ENCODE results near the gene COL12A1. TPM values are rescaled to one million over a fixed set of nuclear protein-coding genes. Genes with fewer than 3 reads are reported as not detected.

Gene COL12A1
- total RNA-seq, 1 experiment from 2014 or later: 0.96 TPM

GRCh38 chr6:75176076-75176582 lies 29.7 kb downstream of the COL12A1 start:
- H3K4me1 Mint-ChIP-seq: peaks cover 0 to 3% of the 10 kb centered on the region in 2 experiments; a peak in 1 of 4 replicates
- H2BK12ac ChIP-seq (ENCODE audit: insufficient read length, low read depth, low read length): no peak overlapping the region
- no peaks in the 10 kb centered on the region for H3K9me3 ChIP-seq (ENCODE audit: control insufficient read depth, low read depth, low read length)
- no peaks in the 10 kb centered on the region for H3K9me3 Mint-ChIP-seq
- no peak overlapping the region for H4K5ac ChIP-seq (ENCODE audit: insufficient read length, low read depth, low read length)
- H3K27me3 Mint-ChIP-seq (ENCODE audit: low read depth): no peaks in the 10 kb centered on the region; the same call in 1 of the 2 replicates
- H3K79me2 ChIP-seq (ENCODE audit: insufficient read depth, low read length): no peaks in the 10 kb centered on the region
- no peak overlapping the region for H2BK120ac ChIP-seq (ENCODE audit: low read depth, low read length, poor library complexity, severe bottlenecking)
- H4K8ac ChIP-seq (replicated peaks; ENCODE audit: insufficient read length, low read depth, low read length): no peak overlapping the region
- no peaks in the 10 kb centered on the region for H3K23me2 ChIP-seq (ENCODE audit: insufficient read length, low read depth, low read length, poor library complexity, severe bottlenecking)
- no peak for TF ChIP-seq CTCF (conservative IDR thresholded peaks at IDR 0.05)
- H2BK15ac ChIP-seq (ENCODE audit: low read depth, low read length): no peak overlapping the region
- no peak overlapping the region for H3K4me3 Mint-ChIP-seq
- H4K20me1 ChIP-seq (ENCODE audit: control insufficient read depth, insufficient read depth, insufficient read length): no peaks in the 10 kb centered on the region
- no peak overlapping the region for H3K23ac ChIP-seq (ENCODE audit: insufficient read length, low read depth, low read length)
- no peak overlapping the region for H2BK5ac ChIP-seq (ENCODE audit: insufficient read length, low read length)
- H3K18ac ChIP-seq (ENCODE audit: insufficient read length, low read depth, low read length): no peak overlapping the region
- H3K4ac ChIP-seq (ENCODE audit: low read depth, low read length): no peak overlapping the region
- no peak overlapping the region for H3K56ac ChIP-seq (ENCODE audit: insufficient read length, low read depth, low read length)
- DNase-seq: no peak
- no peak overlapping the region for H3K4me2 ChIP-seq (ENCODE audit: insufficient read depth, insufficient read length, low read length)
- H3T11ph ChIP-seq (ENCODE audit: low read length): no peak overlapping the region
- H3K27ac Mint-ChIP-seq: no peak overlapping the region
- no peak overlapping the region for H3K14ac ChIP-seq (ENCODE audit: insufficient read depth, low read length)
- H4K91ac ChIP-seq (ENCODE audit: insufficient read length, low read depth, low read length): no peak overlapping the region
- no peak overlapping the region for H3K9ac ChIP-seq (ENCODE audit: extremely low read depth, insufficient read length, low read length)
- H3K79me1 ChIP-seq (ENCODE audit: insufficient read depth, low read depth, low read length, poor library complexity, severe bottlenecking): no peaks in the 10 kb centered on the region
- no peaks in the 10 kb centered on the region for H3K27me3 ChIP-seq (ENCODE audit: insufficient read depth, low read length)
- WGBS (ENCODE audit: extremely low coverage, insufficient read length, low lambda C conversion rate): no CpG with 5 or more reads among the region's 3 CpGs
- no peak overlapping the region for H2BK20ac ChIP-seq (ENCODE audit: low read depth, low read length, poor library complexity, severe bottlenecking)
- no peaks in the 10 kb centered on the region for H3K36me3 Mint-ChIP-seq (ENCODE audit: insufficient read depth in 1 of 3, low read depth in 3 of 3)
- H2AFZ ChIP-seq (ENCODE audit: low read length): no peak overlapping the region
- no peaks in the 10 kb centered on the region; the same call in 1 of the 2 replicates for H3K4me1 ChIP-seq (ENCODE audit: insufficient read depth, low read length)
- no peak overlapping the region for H2AK5ac ChIP-seq (ENCODE audit: insufficient read length, low read length)
- no peak overlapping the region for H3K27ac ChIP-seq (ENCODE audit: insufficient read length, low read depth, low read length)

All from H9 (cell line).